ENCODE results near the gene ZXDC.

The ZXDC gene

DNA sequence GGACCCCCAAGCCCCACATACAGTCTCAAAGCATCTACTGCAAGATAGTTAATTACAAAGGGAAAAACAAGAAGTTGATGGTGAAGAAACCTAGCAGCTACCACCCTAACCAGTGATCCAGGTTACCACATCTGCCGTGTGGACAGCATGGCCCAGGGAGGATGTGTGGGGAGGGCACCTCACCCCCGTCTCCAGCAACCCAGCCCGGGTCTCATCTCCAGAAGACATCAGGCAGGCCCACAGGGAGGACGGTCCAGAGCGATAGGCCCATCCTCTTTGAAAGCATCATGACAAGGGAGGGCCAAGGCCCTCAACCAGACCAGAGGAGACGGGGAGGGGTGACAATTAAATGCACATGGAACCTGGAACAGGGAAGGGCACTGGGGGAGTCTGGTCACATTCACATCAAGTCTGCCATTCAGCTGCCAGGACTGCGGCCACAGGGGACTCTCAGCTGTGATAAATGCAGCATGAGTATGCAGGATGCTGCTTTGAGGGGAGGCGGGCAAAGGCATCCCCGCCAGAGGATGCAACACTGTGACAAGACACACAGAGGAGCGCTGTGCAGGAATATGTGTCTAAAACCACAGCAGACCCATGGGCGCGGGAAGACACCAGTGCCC is 18.8 kb downstream of the ZXDC start:
- H3K27me3 ChIP-seq (replicated peaks; ENCODE audit: control insufficient read depth, insufficient read depth, low read length) = no peaks in the 10 kb centered on the region
- H3K36me3 ChIP-seq (ENCODE audit: control insufficient read depth, insufficient read depth, low read length) = peaks cover 21% of the 10 kb centered on the region
- DNase-seq (ENCODE audit: extremely low read depth, insufficient read length) = no peak
- TF ChIP-seq, protein P1, sequence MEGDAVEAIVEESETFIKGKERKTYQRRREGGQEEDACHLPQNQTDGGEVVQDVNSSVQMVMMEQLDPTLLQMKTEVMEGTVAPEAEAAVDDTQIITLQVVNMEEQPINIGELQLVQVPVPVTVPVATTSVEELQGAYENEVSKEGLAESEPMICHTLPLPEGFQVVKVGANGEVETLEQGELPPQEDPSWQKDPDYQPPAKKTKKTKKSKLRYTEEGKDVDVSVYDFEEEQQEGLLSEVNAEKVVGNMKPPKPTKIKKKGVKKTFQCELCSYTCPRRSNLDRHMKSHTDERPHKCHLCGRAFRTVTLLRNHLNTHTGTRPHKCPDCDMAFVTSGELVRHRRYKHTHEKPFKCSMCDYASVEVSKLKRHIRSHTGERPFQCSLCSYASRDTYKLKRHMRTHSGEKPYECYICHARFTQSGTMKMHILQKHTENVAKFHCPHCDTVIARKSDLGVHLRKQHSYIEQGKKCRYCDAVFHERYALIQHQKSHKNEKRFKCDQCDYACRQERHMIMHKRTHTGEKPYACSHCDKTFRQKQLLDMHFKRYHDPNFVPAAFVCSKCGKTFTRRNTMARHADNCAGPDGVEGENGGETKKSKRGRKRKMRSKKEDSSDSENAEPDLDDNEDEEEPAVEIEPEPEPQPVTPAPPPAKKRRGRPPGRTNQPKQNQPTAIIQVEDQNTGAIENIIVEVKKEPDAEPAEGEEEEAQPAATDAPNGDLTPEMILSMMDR (IDR thresholded peaks at IDR 0.05; ENCODE audit: insufficient read depth, low read length, poor library complexity, severe bottlenecking) = no peak
- H3K4me3 ChIP-seq (replicated peaks; ENCODE audit: low read depth, low read length) = no peak overlapping the region

DNA sequence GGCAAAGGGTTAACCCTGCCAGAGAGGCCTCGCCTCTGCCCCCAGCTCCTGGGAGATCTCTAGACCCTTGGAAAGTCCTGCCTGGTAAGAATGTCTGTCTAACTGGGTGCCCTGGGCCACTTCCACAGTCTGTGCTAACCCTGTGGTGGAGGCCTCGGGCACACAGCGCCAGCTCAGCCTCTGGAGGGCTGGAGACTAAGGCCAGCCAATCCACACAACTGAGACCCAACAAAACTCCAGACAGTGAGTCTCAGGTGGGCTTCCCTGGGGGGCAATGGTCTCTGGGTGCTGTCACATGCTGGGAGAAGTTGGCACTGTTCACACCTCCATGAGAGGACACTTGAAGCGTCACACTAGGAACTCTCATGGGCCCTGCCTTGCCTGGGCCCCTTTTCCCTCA is 19.5 kb downstream of the ZXDC start:
- Histone ChIP-seq H3K27me3 (replicated peaks; ENCODE audit: control insufficient read depth, insufficient read depth, low read length) (no peaks in the 10 kb centered on the region), H3K36me3 (ENCODE audit: control insufficient read depth, insufficient read depth, low read length) (peaks cover 17% of the 10 kb centered on the region), H3K4me3 (replicated peaks; ENCODE audit: low read depth, low read length) (no peak overlapping the region)
- no peak for DNase-seq (ENCODE audit: extremely low read depth, insufficient read length)
- TF ChIP-seq, protein P1 (IDR thresholded peaks at IDR 0.05; ENCODE audit: insufficient read depth, low read length, poor library complexity, severe bottlenecking) = no peak

DNA sequence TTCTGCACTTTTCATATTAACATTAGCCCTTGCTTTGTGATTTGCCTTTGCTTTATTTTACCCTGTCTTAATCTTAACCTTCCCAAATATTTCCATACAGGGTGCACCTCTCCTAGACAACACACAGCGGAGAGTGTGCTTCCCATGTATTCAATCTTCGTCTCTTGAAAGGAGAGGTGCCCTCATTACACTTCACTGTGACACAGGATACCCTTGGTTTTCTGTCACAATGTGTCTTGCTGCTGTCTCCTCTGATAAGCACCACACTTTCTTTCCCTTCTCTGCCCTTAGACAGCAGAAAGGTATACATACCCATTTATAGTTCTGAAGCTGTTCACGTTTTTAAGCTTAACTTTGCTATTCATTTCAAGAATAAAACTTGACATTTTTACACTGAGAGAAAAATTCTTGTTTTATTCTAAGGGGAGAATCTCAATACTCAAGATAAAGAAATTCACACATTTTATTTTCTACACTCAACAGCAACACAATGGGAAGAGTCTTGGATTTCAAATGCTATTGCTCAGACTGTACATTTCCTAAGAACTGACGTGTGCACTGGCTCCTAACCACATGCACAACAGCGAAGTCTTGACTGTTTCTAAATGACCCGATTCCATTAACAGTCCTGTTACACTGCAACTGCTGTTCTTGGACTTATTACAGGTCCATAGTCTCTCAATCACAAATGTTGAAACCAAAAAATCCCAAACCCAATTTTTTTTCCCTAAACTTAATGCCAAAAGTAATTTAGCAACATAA is 21.1 kb downstream of the ZXDC start:
- TF ChIP-seq, protein P1 (IDR thresholded peaks at IDR 0.05; ENCODE audit: insufficient read depth, low read length, poor library complexity, severe bottlenecking) = no peak
- Histone ChIP-seq H3K4me3 (replicated peaks; ENCODE audit: low read depth, low read length) (no peak overlapping the region), H3K27me3 (replicated peaks; ENCODE audit: control insufficient read depth, insufficient read depth, low read length) (no peaks in the 10 kb centered on the region), H3K36me3 (ENCODE audit: control insufficient read depth, insufficient read depth, low read length) (peaks cover 16% of the 10 kb centered on the region)
- no peak for DNase-seq (ENCODE audit: extremely low read depth, insufficient read length)

DNA sequence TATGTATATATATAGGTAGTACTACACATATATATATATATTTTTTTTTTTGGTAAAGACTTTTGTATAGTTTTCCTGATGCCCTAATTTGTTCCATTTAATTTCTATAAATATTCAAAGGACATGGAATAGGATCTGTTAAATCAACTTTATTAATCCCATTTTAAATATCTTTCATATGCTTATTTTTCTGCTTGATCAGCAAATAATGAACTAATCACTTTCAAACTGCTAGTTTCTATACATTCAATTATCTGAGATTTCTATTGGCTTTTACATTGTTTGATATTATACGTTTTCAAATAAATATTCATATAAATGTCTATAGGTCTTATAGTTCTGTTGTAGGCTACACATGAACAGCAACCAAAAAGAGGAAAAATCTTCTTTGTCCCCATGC is 21.7 kb downstream of the ZXDC start:
- H3K36me3 ChIP-seq (ENCODE audit: control insufficient read depth, insufficient read depth, low read length) = peaks cover 14% of the 10 kb centered on the region
- no peak for DNase-seq (ENCODE audit: extremely low read depth, insufficient read length)
- TF ChIP-seq, protein P1 (IDR thresholded peaks at IDR 0.05; ENCODE audit: insufficient read depth, low read length, poor library complexity, severe bottlenecking) = no peak
- no peaks in the 10 kb centered on the region for H3K27me3 ChIP-seq (replicated peaks; ENCODE audit: control insufficient read depth, insufficient read depth, low read length)
- H3K4me3 ChIP-seq (replicated peaks; ENCODE audit: low read depth, low read length) = no peak overlapping the region

DNA sequence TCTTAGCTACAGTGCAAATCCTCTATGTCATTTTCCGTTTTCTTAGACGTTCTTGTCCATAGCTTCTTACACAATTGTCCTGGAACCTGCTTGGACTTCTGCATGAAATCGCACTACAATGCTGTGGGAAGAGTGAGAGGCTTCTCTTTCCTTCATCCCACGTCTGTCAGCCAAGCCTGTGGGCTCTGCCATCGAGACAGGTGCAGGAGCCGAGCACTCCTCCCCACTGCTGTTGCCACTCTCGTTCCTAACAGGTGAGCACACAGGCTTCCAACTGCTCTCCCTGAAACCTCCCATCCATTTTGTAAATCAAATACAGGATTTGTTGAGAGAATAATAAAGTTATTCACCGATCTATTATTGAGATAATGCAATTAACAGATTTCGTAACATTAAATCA is 23.5 kb downstream of the ZXDC start:
- TF ChIP-seq, protein P1 (IDR thresholded peaks at IDR 0.05; ENCODE audit: insufficient read depth, low read length, poor library complexity, severe bottlenecking) = no peak
- Histone ChIP-seq H3K4me3 (replicated peaks; ENCODE audit: low read depth, low read length) (no peak overlapping the region), H3K36me3 (ENCODE audit: control insufficient read depth, insufficient read depth, low read length) (peaks cover 13% of the 10 kb centered on the region), H3K27me3 (replicated peaks; ENCODE audit: control insufficient read depth, insufficient read depth, low read length) (no peaks in the 10 kb centered on the region)
- DNase-seq (ENCODE audit: extremely low read depth, insufficient read length) = no peak

Data from GM06990 (cell line).